ENCODE results near the gene HPDL. TPM values are rescaled to one million over a fixed set of nuclear protein-coding genes. Genes with fewer than 3 reads are reported as not detected.
A peak's percentile ranks its signal among the peaks of the same experiment; 100 is the strongest.

The HPDL gene
- total and polyA plus RNA-seq, 2 of the 8 experiments (the other 6 are each of a cell fraction or from before 2014, with no cell fraction given) = 58.5 to 62.7 TPM

- no peak overlapping the region; a peak in 3 of 7 replicates for H3K9ac ChIP-seq (replicated peaks in 1 of 4; ENCODE audit: extremely low read depth in 1 of 4, low read depth in 3 of 4, low read length in 3 of 4)
- no peak for FAIRE-seq
- no peak overlapping the region for H3K18ac ChIP-seq (ENCODE audit: extremely low read depth, low read length)
- no peaks in the 10 kb centered on the region for H3K79me1 ChIP-seq (ENCODE audit: low read depth, low read length)
- no peak overlapping the region for H2BK20ac ChIP-seq (ENCODE audit: low read length)
- H3K36me3 ChIP-seq (ENCODE audit: control insufficient read depth in 2 of 4, insufficient read depth in 4 of 4, low read length in 3 of 4) = no peaks in the 10 kb centered on the region
- H3K4me2 ChIP-seq (ENCODE audit: insufficient read depth in 1 of 2, low read depth in 2 of 2, low read length in 2 of 2) = peak overlapping the region; percentile 64 to 71
- H3K79me2 ChIP-seq (ENCODE audit: control insufficient read depth in 1 of 2, insufficient read depth in 2 of 2, low read length in 2 of 2) = no peaks in the 10 kb centered on the region; a peak in 1 of 4 replicates
- 90% methylated on average over 16 of the region's 16 CpGs; no CpG with 5 or more reads in 1 of the 2 experiments for WGBS, 2 experiments (ENCODE audit: extremely low coverage in 1 of 2, insufficient coverage in 1 of 2, insufficient read length in 1 of 2, insufficient replicate concordance in 2 of 2, low coverage in 1 of 2, low lambda C conversion rate in 2 of 2, missing lambda C conversion rate in 1 of 2)
- DNase-seq (ENCODE audit: low read depth in 1 of 2, low spot score in 2 of 2) = peak in 1 of 2 experiments; percentile 37
- no peak overlapping the region for H2BK15ac ChIP-seq (ENCODE audit: low read length)
- H4K8ac ChIP-seq (ENCODE audit: extremely low read depth, insufficient read depth, low read length) = no peak overlapping the region
- H4K91ac ChIP-seq (replicated peaks; ENCODE audit: insufficient read length, low read length) = no peak overlapping the region
- H2AK5ac ChIP-seq (ENCODE audit: low read depth, low read length) = no peak overlapping the region
- no peak overlapping the region for H4K5ac ChIP-seq (ENCODE audit: insufficient read length, low read depth, low read length)
- peaks cover 13 to 24% (median 15%) of the 10 kb centered on the region in 4 experiments for H3K4me1 ChIP-seq (replicated peaks in 1 of 4; ENCODE audit: control insufficient read depth in 3 of 4, insufficient read depth in 4 of 4, low read length in 3 of 4)
- H2BK120ac ChIP-seq (replicated peaks; ENCODE audit: low read depth, low read length) = no peak overlapping the region
- CTCF ChIA-PET (ENCODE audit: partially characterized antibody) = interaction anchor here (0.7 to 19.1 kb wide), 10 partner anchors 9 to 509 kb away, joined by 3 to 424 read pairs (median 4); partner anchors contain the start of genes HECTD3, HPDL, MUTYH and TOE1
- H3K27me3 ChIP-seq (replicated peaks in 1 of 4; ENCODE audit: control insufficient read depth in 3 of 4, extremely low read depth in 1 of 4, insufficient read depth in 3 of 4, low read length in 3 of 4) = no peaks in the 10 kb centered on the region
- H3K9me3 ChIP-seq (ENCODE audit: insufficient read depth in 2 of 2, low read depth in 1 of 2, low read length in 1 of 2) = no peaks in the 10 kb centered on the region
- H3K23ac ChIP-seq (ENCODE audit: insufficient read length) = no peak overlapping the region
- H3K56ac ChIP-seq (replicated peaks; ENCODE audit: insufficient read length, low read depth, low read length) = no peak overlapping the region
- H3K23me2 ChIP-seq (ENCODE audit: low read depth, low read length) = peaks cover 2% of the 10 kb centered on the region
- H3K14ac ChIP-seq (ENCODE audit: insufficient read length) = no peak overlapping the region
- no peak overlapping the region; the same call in 1 of the 2 replicates for H3K27ac ChIP-seq (ENCODE audit: low read depth, low read length)
- no peak overlapping the region for H2AFZ ChIP-seq (ENCODE audit: low read length)
- peak overlapping the region; percentile 46 to 73 (median 64); a peak in 7 of 8 replicates for H3K4me3 ChIP-seq (ENCODE audit: extremely low read depth in 1 of 4, insufficient read depth in 2 of 4, low read depth in 3 of 4, low read length in 4 of 4)
- H2BK12ac ChIP-seq (ENCODE audit: low read depth, low read length) = no peak overlapping the region
- H3K4ac ChIP-seq (replicated peaks; ENCODE audit: insufficient read length, low read depth, low read length) = no peak overlapping the region
- H4K20me1 ChIP-seq (replicated peaks in 1 of 2; ENCODE audit: control insufficient read depth in 1 of 2, insufficient read depth in 2 of 2, low read length in 2 of 2) = no peaks in the 10 kb centered on the region
- POLR2A ChIA-PET (ENCODE audit: partially characterized antibody) = interaction anchor here (0.6 to 9.9 kb wide), 15 partner anchors 10 to 1379 kb away, joined by 3 to 194 read pairs (median 5); partner anchors contain the start of genes CCDC163, HECTD3, HPDL and MMACHC
- 0 out of 2 replicates have a peak overlapping the region, but pooled peaks have one; percentile 71 for H2BK5ac ChIP-seq (ENCODE audit: low read depth, low read length)
- TF ChIP-seq E2F6 (IDR thresholded peaks at IDR 0.05) (no peak), USF2 (IDR thresholded peaks at IDR 0.05; ENCODE audit: low read length) (no peak), SAP30 (IDR thresholded peaks at IDR 0.05; ENCODE audit: insufficient read depth, insufficient replicate concordance, low read length) (no peak), CHD2 (IDR thresholded peaks at IDR 0.05; ENCODE audit: low read length) (no peak), YY1 (IDR thresholded peaks at IDR 0.05; ENCODE audit: low read depth, low read length) (no peak), CTCF (IDR thresholded peaks at IDR 0.05; ENCODE audit: control extremely low read depth in 1 of 3, insufficient read depth in 1 of 3, low read depth in 1 of 3, low read length in 3 of 3) (no peak), RBBP5 (IDR thresholded peaks at IDR 0.05; ENCODE audit: borderline replicate concordance, low read depth, low read length) (no peak)
Observed at GRCh38 chr1:45302505-45303150, 24.1 kb upstream of the HPDL start.

Data from H1 (cell line).